CD4-positive, alpha-beta memory T cell (primary cell): ENCODE measurements around the gene DEPDC7. TPM values are rescaled to one million over a fixed set of nuclear protein-coding genes. Genes with fewer than 3 reads are reported as not detected.
A peak's percentile ranks its signal among the peaks of the same experiment; 100 is the strongest.
"Not testable (repeated sequence)": the region's sequence is repeated elsewhere in the genome, so short reads cannot be mapped to it uniquely, and the experiment has no call there.

Experiments used
- CTCF ChIA-PET: fragments of 350-600 bp; sonication (Branson Sonifier 250); formaldehyde crosslinking; loops from one replicate; lab custom pipeline; 2021; ENCODE audit warnings: inconsistent platforms; ENCODE audit not compliant: partially characterized antibody; lab: Charles Lee
- POLR2A ChIA-PET: fragments of 350-600 bp; sonication (Branson Sonifier 250); formaldehyde crosslinking; loops from one replicate; lab custom pipeline; 2021; ENCODE audit not compliant: partially characterized antibody; lab: Charles Lee
- DNase-seq, 5 donors: peaks; one replicate each; pipeline versions ENCODE4 v3.0.0 to v3.0.0-alpha.2; 2020 to 2022; ENCODE audit warnings: mixed read lengths in 1 of 5
- H3K27ac ChIP-seq: one replicate; pipeline ENCODE4 v1.7.0; 2013; ENCODE audit warnings: low read depth, low read length
- H3K27me3 ChIP-seq: 2 replicates; pipeline ENCODE4 v1.7.0; 2013; ENCODE audit warnings: mild to moderate bottlenecking, low read length, moderate library complexity; ENCODE audit not compliant: insufficient read depth
- H3K36me3 ChIP-seq: 2 replicates; pipeline ENCODE4 v1.7.0; 2013; ENCODE audit warnings: mild to moderate bottlenecking, low read length, moderate library complexity; ENCODE audit not compliant: insufficient read depth
- H3K4me1 ChIP-seq: 2 replicates; pipeline ENCODE4 v1.7.0; 2013; ENCODE audit warnings: mild to moderate bottlenecking, low read length, moderate library complexity; ENCODE audit not compliant: insufficient read depth
- H3K4me3 ChIP-seq, 2 donors: one replicate each; pipeline ENCODE4 v1.7.0; 2013; ENCODE audit warnings: low read length in 2 of 2, mild to moderate bottlenecking in 1 of 2
- H3K9me3 ChIP-seq, 2 donors: one replicate each; pipeline ENCODE4 v1.7.0; 2013; ENCODE audit warnings: low read length in 2 of 2, control low read depth in 1 of 2; ENCODE audit not compliant: control insufficient read depth in 1 of 2
- H3K27ac Mint-ChIP-seq, 7 donors: one replicate each; pipeline ENCODE4 v1.8.0; 2020 to 2021; ENCODE audit warnings: mixed read lengths in 7 of 7, mild to moderate bottlenecking in 6 of 7, inconsistent platforms in 3 of 7, moderate library complexity in 3 of 7
- H3K27me3 Mint-ChIP-seq, 2 donors: one replicate each; pipeline ENCODE4 v1.8.0; 2020 to 2021; ENCODE audit warnings: mixed read lengths in 2 of 2
- H3K36me3 Mint-ChIP-seq, 2 donors: one replicate each; pipeline ENCODE4 v1.8.0; 2020 to 2021; ENCODE audit warnings: mixed read lengths in 2 of 2, inconsistent platforms in 1 of 2, mild to moderate bottlenecking in 1 of 2
- H3K4me1 Mint-ChIP-seq, 4 donors: one replicate each; pipeline ENCODE4 v1.8.0; 2020 to 2021; ENCODE audit warnings: mixed read lengths in 4 of 4, mild to moderate bottlenecking in 1 of 4
- H3K4me3 Mint-ChIP-seq, 8 donors: one replicate each; pipeline ENCODE4 v1.8.0; 2020 to 2021; ENCODE audit warnings: mixed read lengths in 8 of 8, mild to moderate bottlenecking in 7 of 8, moderate library complexity in 6 of 8, inconsistent platforms in 3 of 8
- H3K9me3 Mint-ChIP-seq, 8 donors: one replicate each; pipeline ENCODE4 v1.8.0; 2020 to 2021; ENCODE audit warnings: mixed read lengths in 8 of 8, mild to moderate bottlenecking in 5 of 8, inconsistent platforms in 3 of 8, moderate library complexity in 1 of 8
- intact Hi-C: fragments of 100-400 bp; cut with micrococcal nuclease; formaldehyde crosslinking; loops from one replicate; pipeline ENCODE4 v1.15.1; 2023
- polyA plus RNA-seq, 2 donors: library from polyadenylated mRNA; unstranded; fragments of 300-500 nt; fragmentation: Illumina TruSeq; gene quantifications; one replicate each; pipeline ENCODE4 v1.2.3, GENCODE V29; 2021
- total RNA-seq, 2 experiments: library from RNA; stranded (reverse); gene quantifications; one replicate each; pipeline ENCODE4 v1.2.3, GENCODE V29; 2021

The DEPDC7 gene
- total and polyA plus RNA-seq, 4 experiments from 2014 or later, result 0.37 to 1.9 (median 1.0) TPM

- Histone ChIP-seq H3K9me3 (no peaks in the 10 kb centered on the region), H3K27ac (no peak overlapping the region), H3K27me3 (no peaks in the 10 kb centered on the region), H3K4me1 (peaks cover 11% of the 10 kb centered on the region), H3K36me3 (no peaks in the 10 kb centered on the region), H3K4me3 (no peak overlapping the region)
- DNase-seq, result no peak
- Mint-ChIP-seq H3K9me3 (peaks cover 0 to 3% (median 0%) of the 10 kb centered on the region in 8 donors), H3K4me3 (peak overlapping the region; percentile 92 to 95 (median 95)), H3K4me1 (peaks cover 8 to 19% (median 11%) of the 10 kb centered on the region in 4 donors), H3K27ac (peak overlapping the region; percentile 92 to 98 (median 95)), H3K36me3 (peaks cover 6 to 27% of the 10 kb centered on the region in 2 donors), H3K27me3 (peaks cover 0 to 2% of the 10 kb centered on the region in 2 donors)
- CTCF ChIA-PET, result interaction anchor here (0.6 to 2.6 kb wide), 3 partner anchors 12 to 26 kb away, joined by 5 to 16 read pairs (median 6); partner anchors contain the start of gene DEPDC7
- intact Hi-C loops, result loop anchor here (2.0 kb wide), 1 partner anchor 148 kb away; the partner anchor contains the start of gene QSER1
- POLR2A ChIA-PET, result interaction anchor here (2.5 to 3.8 kb wide), 2 partner anchors 25 to 148 kb away, joined by 16 to 43 read pairs; partner anchors contain the start of genes DEPDC7 and QSER1
Measured at GRCh38 chr11:33040862-33041453, 25.3 kb downstream of the DEPDC7 start.

DNA sequence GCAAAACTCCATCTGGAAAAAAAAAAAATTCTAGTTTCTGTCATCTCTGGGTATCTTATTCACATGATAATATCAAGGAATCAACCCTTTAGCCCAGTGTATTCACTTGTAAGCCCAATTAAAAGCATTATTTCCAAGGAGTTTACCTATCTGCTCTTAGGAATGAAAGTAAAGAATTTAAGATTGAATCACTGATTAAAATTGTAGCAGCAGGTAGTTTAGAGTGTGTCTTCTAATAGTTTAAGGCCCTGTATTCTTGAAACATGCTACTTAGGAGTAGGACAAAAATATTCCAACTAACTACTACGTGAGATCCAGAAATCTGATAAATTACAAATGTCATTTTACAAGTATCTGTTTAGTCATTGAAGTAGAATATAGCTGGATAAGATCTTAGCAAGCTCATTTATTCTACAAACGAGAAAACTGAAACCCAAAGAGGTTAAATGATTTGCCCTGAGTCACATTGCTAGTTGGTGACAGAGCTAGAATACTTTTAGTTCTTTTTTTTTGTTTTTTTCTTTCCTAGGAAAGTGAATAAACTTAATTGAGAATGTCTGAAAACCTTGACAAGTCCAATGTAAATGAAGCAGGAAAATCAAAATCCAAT lies 27.6 kb downstream of the DEPDC7 start:
- H3K4me1 Mint-ChIP-seq, result peaks cover 9 to 19% (median 13%) of the 10 kb centered on the region in 4 donors
- H3K4me3 Mint-ChIP-seq, result no peak overlapping the region
- no peaks in the 10 kb centered on the region for H3K27me3 Mint-ChIP-seq
- H3K27ac Mint-ChIP-seq, result no peak overlapping the region
- Histone ChIP-seq H3K36me3 (no peaks in the 10 kb centered on the region), H3K4me1 (peaks cover 11% of the 10 kb centered on the region), H3K4me3 (no peak overlapping the region), H3K9me3 (no peaks in the 10 kb centered on the region), H3K27me3 (no peaks in the 10 kb centered on the region), H3K27ac (no peak overlapping the region)
- ChIA-PET CTCF (interaction anchor here (0.9 to 1.6 kb wide), 4 partner anchors 22 to 87 kb away, joined by 3 to 6 read pairs (median 3); no protein-coding TSS in a partner anchor), POLR2A (no interaction called here)
- no peak for DNase-seq
- H3K36me3 Mint-ChIP-seq, result peaks cover 16 to 41% of the 10 kb centered on the region in 2 donors
- intact Hi-C loops, result no loop called here
- peaks cover 0 to 3% (median 0%) of the 10 kb centered on the region in 8 donors for H3K9me3 Mint-ChIP-seq

GRCh38 chr11:33044285-33044756 lies 28.6 kb downstream of the DEPDC7 start:
- intact Hi-C loops, result no loop called here
- ChIA-PET POLR2A (no interaction called here), CTCF (interaction anchor here (1.2 kb wide), 1 partner anchor 86 kb away, joined by 3 read pairs; no protein-coding TSS in a partner anchor)
- peaks cover 11% of the 10 kb centered on the region for H3K4me1 ChIP-seq
- peaks cover 0 to under 1% (median 0%) of the 10 kb centered on the region in 8 donors for H3K9me3 Mint-ChIP-seq
- H3K4me3 Mint-ChIP-seq, result no peak overlapping the region
- no peak for DNase-seq
- H3K4me3 ChIP-seq, result no peak overlapping the region
- peaks cover 9 to 16% (median 12%) of the 10 kb centered on the region in 4 donors for H3K4me1 Mint-ChIP-seq
- H3K27ac ChIP-seq, result no peak overlapping the region
- no peak overlapping the region for H3K27ac Mint-ChIP-seq
- no peaks in the 10 kb centered on the region for H3K27me3 Mint-ChIP-seq
- H3K36me3 Mint-ChIP-seq, result peaks cover 17 to 38% of the 10 kb centered on the region in 2 donors
- no peaks in the 10 kb centered on the region for H3K36me3 ChIP-seq
- no peaks in the 10 kb centered on the region for H3K27me3 ChIP-seq
- no peaks in the 10 kb centered on the region for H3K9me3 ChIP-seq

DNA sequence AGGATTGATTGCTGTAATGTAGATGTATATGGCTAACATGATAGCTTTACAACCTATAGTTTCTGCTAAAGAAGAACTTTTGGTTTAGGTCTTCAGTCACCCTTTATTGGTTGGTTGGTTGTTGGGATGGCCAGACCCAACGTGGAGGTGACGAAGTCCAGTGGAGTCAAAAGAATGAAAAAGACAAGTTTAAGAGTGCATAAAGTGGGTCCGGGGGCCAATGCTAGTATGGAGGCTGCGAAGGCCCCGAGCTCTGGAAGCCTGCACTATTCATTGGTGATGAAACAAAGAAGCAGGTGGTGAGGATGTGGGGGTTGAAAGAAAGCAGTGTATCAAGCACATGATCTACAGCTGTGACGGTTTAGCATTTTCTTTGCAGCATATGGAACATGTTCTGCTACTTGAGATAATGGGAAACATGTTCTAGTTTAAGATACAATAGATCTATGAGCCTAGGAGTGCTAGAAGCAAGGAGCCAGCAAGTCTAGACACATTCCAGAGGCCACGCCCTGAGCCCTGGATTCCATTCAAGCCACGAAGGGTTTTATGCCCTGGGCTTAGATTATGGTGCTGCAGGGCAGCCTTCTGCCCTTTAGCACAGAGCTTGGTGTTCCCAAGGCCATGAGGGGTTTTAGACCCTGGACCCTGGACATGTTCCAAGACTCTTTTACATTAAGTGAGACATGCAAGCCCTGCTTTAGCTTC lies 30.0 kb downstream of the DEPDC7 start:
- H3K9me3 Mint-ChIP-seq, result no peaks in the 10 kb centered on the region
- Histone ChIP-seq H3K9me3 (no peaks in the 10 kb centered on the region), H3K27me3 (no peaks in the 10 kb centered on the region), H3K4me1 (peaks cover 4% of the 10 kb centered on the region), H3K36me3 (no peaks in the 10 kb centered on the region), H3K27ac (no peak overlapping the region), H3K4me3 (no peak overlapping the region)
- intact Hi-C loops, result no loop called here
- no peak overlapping the region for H3K4me3 Mint-ChIP-seq
- no peak for DNase-seq
- no peak overlapping the region for H3K27ac Mint-ChIP-seq
- H3K4me1 Mint-ChIP-seq, result peaks cover 4 to 10% (median 5%) of the 10 kb centered on the region in 4 donors
- POLR2A ChIA-PET, result interaction anchor here (0.6 kb wide), 2 partner anchors 34 to 38 kb away, joined by 5 to 7 read pairs; no protein-coding TSS in a partner anchor
- CTCF ChIA-PET, result interaction anchor here (1.2 kb wide), 1 partner anchor 20 kb away, joined by 7 read pairs; no protein-coding TSS in a partner anchor
- H3K27me3 Mint-ChIP-seq, result no peaks in the 10 kb centered on the region
- peaks cover 17 to 30% of the 10 kb centered on the region in 2 donors for H3K36me3 Mint-ChIP-seq

GRCh38 chr11:33048701-33049100 lies 33.0 kb downstream of the DEPDC7 start:
- Mint-ChIP-seq H3K36me3 (peaks cover 18 to 28% of the 10 kb centered on the region in 2 donors), H3K27ac (peak overlapping the region in 1 of 7 donors; percentile 57)
- H3K4me3 ChIP-seq, H3K4me3 Mint-ChIP-seq, H3K4me1 Mint-ChIP-seq, H3K27me3 Mint-ChIP-seq, H3K9me3 ChIP-seq, H3K27me3 ChIP-seq, intact Hi-C loops, H3K4me1 ChIP-seq, H3K36me3 ChIP-seq, POLR2A ChIA-PET, DNase-seq, H3K27ac ChIP-seq, H3K9me3 Mint-ChIP-seq: not testable (repeated sequence)
- CTCF ChIA-PET, result interaction anchor here (1.7 kb wide), 1 partner anchor 17 kb away, joined by 6 read pairs; no protein-coding TSS in a partner anchor

DNA sequence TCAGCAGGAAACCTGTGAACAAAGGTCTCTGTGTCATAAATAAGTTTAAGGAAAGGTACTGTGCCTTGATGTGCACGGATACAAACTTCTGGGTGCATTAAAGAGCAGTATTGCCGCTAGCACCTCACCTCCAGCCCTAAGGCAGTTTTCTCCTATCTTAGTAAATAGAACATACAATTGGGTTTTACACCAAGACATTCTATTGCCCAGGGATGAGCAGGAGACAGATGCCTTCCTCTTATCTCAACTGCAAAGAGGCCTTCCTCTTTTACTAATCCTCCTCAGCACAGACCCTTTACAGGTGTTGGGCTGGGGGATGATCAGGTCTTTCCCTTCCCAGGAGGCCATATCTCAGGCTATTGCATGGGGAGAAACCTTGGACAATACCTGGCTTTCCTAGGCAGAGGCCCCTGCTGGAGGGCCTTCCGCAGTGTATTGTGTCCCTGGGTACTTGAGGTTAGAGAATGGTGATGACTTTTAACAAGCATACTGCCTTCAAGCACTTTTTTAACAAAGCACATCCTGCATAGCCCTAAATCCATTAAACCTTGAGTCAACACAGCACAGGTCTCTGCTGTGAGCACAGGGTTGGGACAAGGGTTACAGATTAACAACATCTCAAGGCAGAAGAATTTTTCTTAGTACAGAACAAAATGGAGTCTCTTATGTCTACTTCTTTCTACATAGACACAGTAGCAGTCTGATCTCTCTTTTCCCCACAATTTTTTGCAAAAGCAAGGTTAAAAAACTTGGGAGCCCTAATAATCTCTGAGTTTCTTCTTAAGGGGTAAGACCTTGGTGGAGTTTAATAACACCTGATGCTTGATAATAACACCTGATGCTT lies 34.1 kb downstream of the DEPDC7 start:
- POLR2A ChIA-PET, H3K27me3 ChIP-seq, H3K4me3 Mint-ChIP-seq, H3K4me1 ChIP-seq, CTCF ChIA-PET, DNase-seq, H3K4me3 ChIP-seq, H3K9me3 Mint-ChIP-seq, intact Hi-C loops, H3K4me1 Mint-ChIP-seq, H3K27ac ChIP-seq, H3K9me3 ChIP-seq, H3K27me3 Mint-ChIP-seq, H3K36me3 ChIP-seq: not testable (repeated sequence)
- H3K27ac Mint-ChIP-seq, result peak overlapping the region in 1 of 7 donors; percentile 65
- H3K36me3 Mint-ChIP-seq, result peaks cover 20 to 28% of the 10 kb centered on the region in 2 donors
